Transverse colon (tissue), 4 donors: ENCODE results near the gene CCDC197. TPM values are rescaled to one million over a fixed set of nuclear protein-coding genes. Genes with fewer than 3 reads are reported as not detected.

Experiments
- DNase-seq: peaks from one replicate; pipeline ENCODE4 v3.0.0-alpha.2; 2019
- H3K27ac ChIP-seq, 4 donors: fragments of 200-600 bp; sonication (generic); 2 replicates each; pipeline ENCODE4 v1.5.1; 2016 to 2018; ENCODE audit warnings: inconsistent platforms in 4 of 4
- H3K27me3 ChIP-seq: fragments of 200-600 bp; sonication (generic); 2 replicates; pipeline ENCODE4 v1.5.1; 2017; ENCODE audit warnings: inconsistent platforms
- H3K36me3 ChIP-seq, 4 donors: fragments of 200-600 bp; sonication (generic); 2 replicates each; pipeline ENCODE4 v1.5.1; 2017 to 2019; ENCODE audit warnings: inconsistent platforms in 4 of 4
- H3K4me1 ChIP-seq, 4 donors: fragments of 200-600 bp; sonication (generic); 2 replicates each; pipeline ENCODE4 v1.5.1; 2017 to 2020; ENCODE audit warnings: inconsistent platforms in 4 of 4
- H3K4me3 ChIP-seq, 4 donors: fragments of 200-600 bp; sonication (generic); 1 replicate in 1 of 4; 2 replicates in 3 of 4; pipeline versions ENCODE4 v1.5.1 to v1.6.1; 2017 to 2019; ENCODE audit warnings: inconsistent platforms in 4 of 4
- H3K9me3 ChIP-seq, 2 donors: fragments of 200-600 bp; sonication (generic); 2 replicates each; pipeline ENCODE4 v1.5.1; 2017 to 2019; ENCODE audit warnings: inconsistent platforms in 2 of 2
- EP300 ChIP-seq: sonication (generic); formaldehyde crosslinking; IDR thresholded peaks from one replicate; pipeline ENCODE4 v1.6.1; 2017; ENCODE audit warnings: antibody characterized with exemption, low read depth
- POLR2A ChIP-seq: fragments of 450-650 bp; IDR thresholded peaks from one replicate; pipeline ENCODE4 v1.6.1; 2016; ENCODE audit warnings: antibody characterized with exemption, mild to moderate bottlenecking, moderate library complexity
- POLR2AphosphoS5 ChIP-seq, 3 donors: sonication (generic); formaldehyde crosslinking; IDR thresholded peaks; one replicate each; pipeline ENCODE4 v1.6.1; 2016; ENCODE audit warnings: antibody characterized with exemption in 3 of 3
- WGBS, 2 donors: methylation state at CpG; one replicate each; pipeline ENCODE4 v1.1.5; 2018; ENCODE audit warnings: low coverage in 1 of 2; 5-methylcytosine and 5-hydroxymethylcytosine counted together
- in situ Hi-C, 4 donors: fragments of 200-750 bp; cut with MboI; loops; one replicate each; pipeline versions ENCODE4 v1.15.0 to v1.15.1; 2017; ENCODE audit warnings: low sequenced_read_pairs in 3 of 4, low pct_ligation_motif_present in 1 of 4, low pct_unique_long_range_greater_than_20kb in 1 of 4
- intact Hi-C: fragments of 100-400 bp; cut with DNase I; formaldehyde crosslinking; loops from one replicate; pipeline ENCODE4 v1.15.1; 2023; ENCODE audit warnings: low total_unique reads
- total RNA-seq, 4 donors: library from RNA; depleted of rRNA; stranded (reverse); fragments of >200 nt; gene quantifications; one replicate each; pipeline ENCODE4 v1.1.0, GENCODE V29; 2016
- TF ChIP-seq, protein P1 (sequence below), 5 experiments: fragments of 200-600 bp in 3 of 5; fragments of 450-650 bp in 2 of 5; sonication (generic) in 3 of 5; IDR thresholded peaks; 1 replicate in 2 of 5; 2 replicates in 3 of 5; pipeline ENCODE4 v1.5.1; 2016 to 2017; ENCODE audit warnings: antibody characterized with exemption in 5 of 5, inconsistent platforms in 3 of 5, mild to moderate bottlenecking in 2 of 5, moderate library complexity in 1 of 5

Gene CCDC197
- total RNA-seq, 4 donors from 2014 or later, result not detected

DNA sequence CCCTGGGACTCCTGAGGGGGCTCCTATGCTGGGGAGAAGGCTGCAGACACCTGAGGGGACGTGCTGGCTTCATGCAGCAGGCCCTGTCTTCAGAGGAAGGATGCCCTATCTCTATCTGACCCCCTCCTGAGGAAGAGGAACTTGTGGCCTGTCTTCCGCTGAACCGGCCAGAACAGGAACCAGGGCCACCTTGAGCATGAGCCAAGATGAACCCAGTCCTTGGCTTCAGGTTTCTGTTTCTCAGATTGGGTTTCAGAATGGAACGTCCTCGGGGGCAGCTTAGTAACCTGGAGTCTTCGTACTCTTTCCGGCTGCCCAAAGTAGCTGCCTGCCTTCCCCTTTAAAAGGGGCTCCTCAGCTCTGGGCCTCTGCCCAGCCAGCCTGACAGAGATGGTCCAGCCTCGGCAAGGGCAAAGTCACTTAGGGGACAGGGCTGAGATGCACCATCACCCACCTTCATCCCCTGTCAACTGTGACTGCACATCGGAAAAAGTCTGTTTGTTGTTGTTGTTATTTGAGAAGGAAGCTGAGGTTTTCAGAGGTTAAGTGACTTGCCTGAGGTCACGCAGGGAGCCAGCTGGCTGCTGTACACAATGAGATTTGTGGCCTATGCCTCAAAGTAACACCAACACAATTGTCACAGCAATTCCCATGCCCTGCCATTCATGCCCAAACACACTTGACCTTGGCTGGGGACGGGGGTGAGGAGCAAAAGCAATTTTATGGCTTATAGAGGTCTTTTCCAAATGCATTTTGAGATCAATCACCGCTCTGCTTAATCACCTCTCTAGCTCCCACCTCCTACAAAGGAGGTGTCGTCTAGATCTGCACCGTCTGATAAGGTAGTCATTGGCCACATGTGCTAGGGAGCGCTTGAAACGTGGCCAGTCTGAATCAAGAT lies 34.1 kb upstream of the CCDC197 start:
- no peaks in the 10 kb centered on the region for H3K27me3 ChIP-seq
- DNase-seq, result peak; percentile 75
- in situ Hi-C loops (no loop called here), intact Hi-C loops (no loop called here)
- no peak overlapping the region for H3K4me3 ChIP-seq
- H3K9me3 ChIP-seq, result no peaks in the 10 kb centered on the region
- 52 to 67% methylated on average over 5 to 16 of the region's 16 CpGs for WGBS, 2 donors
- H3K36me3 ChIP-seq, result no peaks in the 10 kb centered on the region
- TF ChIP-seq POLR2AphosphoS5 (IDR thresholded peaks at IDR 0.05), result no peak
- TF ChIP-seq, protein P1, sequence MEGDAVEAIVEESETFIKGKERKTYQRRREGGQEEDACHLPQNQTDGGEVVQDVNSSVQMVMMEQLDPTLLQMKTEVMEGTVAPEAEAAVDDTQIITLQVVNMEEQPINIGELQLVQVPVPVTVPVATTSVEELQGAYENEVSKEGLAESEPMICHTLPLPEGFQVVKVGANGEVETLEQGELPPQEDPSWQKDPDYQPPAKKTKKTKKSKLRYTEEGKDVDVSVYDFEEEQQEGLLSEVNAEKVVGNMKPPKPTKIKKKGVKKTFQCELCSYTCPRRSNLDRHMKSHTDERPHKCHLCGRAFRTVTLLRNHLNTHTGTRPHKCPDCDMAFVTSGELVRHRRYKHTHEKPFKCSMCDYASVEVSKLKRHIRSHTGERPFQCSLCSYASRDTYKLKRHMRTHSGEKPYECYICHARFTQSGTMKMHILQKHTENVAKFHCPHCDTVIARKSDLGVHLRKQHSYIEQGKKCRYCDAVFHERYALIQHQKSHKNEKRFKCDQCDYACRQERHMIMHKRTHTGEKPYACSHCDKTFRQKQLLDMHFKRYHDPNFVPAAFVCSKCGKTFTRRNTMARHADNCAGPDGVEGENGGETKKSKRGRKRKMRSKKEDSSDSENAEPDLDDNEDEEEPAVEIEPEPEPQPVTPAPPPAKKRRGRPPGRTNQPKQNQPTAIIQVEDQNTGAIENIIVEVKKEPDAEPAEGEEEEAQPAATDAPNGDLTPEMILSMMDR (IDR thresholded peaks at IDR 0.05), result no peak
- H3K4me1 ChIP-seq, result peaks cover 4 to 48% (median 29%) of the 10 kb centered on the region in 4 donors
- peak overlapping the region; percentile 73 to 91 (median 75) for H3K27ac ChIP-seq

DNA sequence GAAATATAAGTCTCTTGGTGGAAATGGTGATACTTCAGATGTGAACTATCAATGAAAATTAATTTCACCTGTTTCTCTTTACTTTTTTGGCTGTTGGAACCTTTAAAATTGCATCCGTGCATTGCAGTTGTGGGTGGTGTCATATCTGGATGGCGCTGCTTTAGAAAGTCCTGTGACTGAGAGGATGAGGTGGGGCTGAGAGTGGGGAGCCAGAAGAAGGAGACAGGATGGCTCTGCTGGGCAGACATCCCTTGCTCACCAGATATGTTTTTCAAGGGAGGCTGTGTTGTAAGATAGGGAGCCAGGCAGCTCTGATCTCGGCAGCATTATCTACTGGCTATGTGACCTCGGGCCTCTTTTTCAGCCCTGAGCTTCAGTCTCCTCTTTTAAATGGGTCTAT lies 33.4 kb upstream of the CCDC197 start:
- peak overlapping the region; percentile 73 to 91 (median 75) for H3K27ac ChIP-seq
- in situ Hi-C loops, result no loop called here
- 50 to 64% methylated on average over 2 to 4 of the region's 4 CpGs for WGBS, 2 donors

DNA sequence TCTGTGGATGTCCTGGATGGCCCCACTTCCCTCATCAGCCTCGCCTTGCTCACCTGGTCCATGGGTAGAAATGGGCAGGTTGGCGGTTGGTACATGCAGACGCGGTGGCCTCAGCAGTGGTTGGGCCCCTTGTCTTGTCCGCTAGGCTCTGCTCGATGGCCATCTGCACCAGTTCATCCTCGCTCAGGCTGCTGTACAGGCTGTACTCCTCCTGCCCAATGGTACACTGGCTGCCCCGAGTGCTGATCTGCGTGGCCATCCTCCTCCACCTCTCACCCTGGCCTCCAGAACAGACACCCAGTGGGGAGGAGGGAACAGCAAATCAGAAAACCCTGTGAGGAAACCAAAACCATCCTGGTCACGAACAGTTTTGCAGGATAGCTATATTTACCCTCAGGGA lies 32.8 kb upstream of the CCDC197 start:
- no peak for TF ChIP-seq EP300
- H3K4me1 ChIP-seq, result peaks cover under 1 to 41% (median 23%) of the 10 kb centered on the region in 4 donors
- in situ Hi-C loops, result no loop called here

More for the DNA sequence above, 33.4 kb upstream of the CCDC197 start:
- intact Hi-C loops, result no loop called here
- Histone ChIP-seq H3K4me3 (no peak overlapping the region), H3K27me3 (no peaks in the 10 kb centered on the region), H3K36me3 (no peaks in the 10 kb centered on the region), H3K4me1 (peaks cover 4 to 46% (median 27%) of the 10 kb centered on the region in 4 donors), H3K9me3 (no peaks in the 10 kb centered on the region)
- no peak for DNase-seq
- TF ChIP-seq POLR2AphosphoS5 (IDR thresholded peaks at IDR 0.05) (no peak), EP300 (no peak), POLR2A (no peak)
- TF ChIP-seq, protein P1 (IDR thresholded peaks at IDR 0.05), result no peak

DNA sequence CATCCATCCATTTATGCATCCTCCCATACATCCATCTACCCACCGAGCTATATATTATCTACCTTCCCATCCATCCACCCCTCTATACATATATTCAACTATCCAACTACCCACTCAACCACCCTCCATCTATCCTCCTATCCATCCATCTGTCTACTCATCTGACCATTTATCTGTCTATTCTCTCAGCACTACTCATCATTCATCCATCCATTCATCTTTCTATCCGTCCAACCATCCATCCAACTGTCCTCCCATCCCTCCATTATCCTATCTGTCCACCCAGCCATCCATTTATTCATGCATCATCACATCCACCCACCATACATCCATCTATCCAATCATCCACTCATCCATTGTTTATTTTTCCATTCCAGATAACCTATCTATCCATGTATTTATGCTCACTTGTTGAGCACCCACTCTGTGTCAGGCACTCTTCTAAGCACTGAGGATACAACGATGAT lies 32.2 kb upstream of the CCDC197 start:
- intact Hi-C loops, result loop anchor here (5.0 kb wide), 1 partner anchor 1313 kb away; no protein-coding TSS in a partner anchor
- Histone ChIP-seq H3K27ac (peak overlapping the region; percentile 51 to 91 (median 66)), H3K36me3 (no peaks in the 10 kb centered on the region), H3K4me3 (no peak overlapping the region), H3K4me1 (peaks cover 5 to 42% (median 23%) of the 10 kb centered on the region in 4 donors), H3K9me3 (no peaks in the 10 kb centered on the region), H3K27me3 (no peaks in the 10 kb centered on the region)
- in situ Hi-C loops, result no loop called here
- no peak for DNase-seq
- TF ChIP-seq POLR2AphosphoS5 (IDR thresholded peaks at IDR 0.05), result no peak
- TF ChIP-seq POLR2A, result no peak
- TF ChIP-seq, protein P1 (IDR thresholded peaks at IDR 0.05), result no peak
- TF ChIP-seq EP300, result no peak
- WGBS, 2 donors, result 87 to 92% methylated on average over 3 of the region's 3 CpGs

More for the DNA sequence above, 32.8 kb upstream of the CCDC197 start:
- Histone ChIP-seq H3K36me3 (no peaks in the 10 kb centered on the region), H3K27me3 (no peaks in the 10 kb centered on the region), H3K9me3 (no peaks in the 10 kb centered on the region), H3K4me3 (no peak overlapping the region), H3K27ac (peak overlapping the region; percentile 73 to 91 (median 75))
- 58 to 92% methylated on average over 2 to 10 of the region's 10 CpGs for WGBS, 2 donors
- no peak for DNase-seq
- intact Hi-C loops, result no loop called here
